Epithelial cell of proximal tubule (primary cell): Measurements from ENCODE around the gene IL3RA. TPM values are rescaled to one million over a fixed set of nuclear protein-coding genes. Genes with fewer than 3 reads are reported as not detected.

Experiments used
- DNase-seq: peaks from one replicate; pipeline ENCODE4 v3.0.0-alpha.2; 2011; ENCODE audit warnings: low read depth
- H3K4me3 ChIP-seq: 2 replicates; pipeline ENCODE4 v1.5.1; 2011; ENCODE audit warnings: low read depth, mild to moderate bottlenecking, low read length
- total RNA-seq: library from RNA; depleted of rRNA; stranded (reverse); fragments of >200 nt; gene quantifications from 2 replicates; pipeline ENCODE4 v1.2.3, GENCODE V29; 2015
- TF ChIP-seq, protein P1 (sequence below): conservative IDR thresholded peaks from 2 replicates; pipeline ENCODE4 v1.5.1; 2012; ENCODE audit warnings: low read depth, mild to moderate bottlenecking, low read length

The IL3RA gene
- total RNA-seq, 1 donor from 2014 or later: not detected

- TF ChIP-seq, protein P1, sequence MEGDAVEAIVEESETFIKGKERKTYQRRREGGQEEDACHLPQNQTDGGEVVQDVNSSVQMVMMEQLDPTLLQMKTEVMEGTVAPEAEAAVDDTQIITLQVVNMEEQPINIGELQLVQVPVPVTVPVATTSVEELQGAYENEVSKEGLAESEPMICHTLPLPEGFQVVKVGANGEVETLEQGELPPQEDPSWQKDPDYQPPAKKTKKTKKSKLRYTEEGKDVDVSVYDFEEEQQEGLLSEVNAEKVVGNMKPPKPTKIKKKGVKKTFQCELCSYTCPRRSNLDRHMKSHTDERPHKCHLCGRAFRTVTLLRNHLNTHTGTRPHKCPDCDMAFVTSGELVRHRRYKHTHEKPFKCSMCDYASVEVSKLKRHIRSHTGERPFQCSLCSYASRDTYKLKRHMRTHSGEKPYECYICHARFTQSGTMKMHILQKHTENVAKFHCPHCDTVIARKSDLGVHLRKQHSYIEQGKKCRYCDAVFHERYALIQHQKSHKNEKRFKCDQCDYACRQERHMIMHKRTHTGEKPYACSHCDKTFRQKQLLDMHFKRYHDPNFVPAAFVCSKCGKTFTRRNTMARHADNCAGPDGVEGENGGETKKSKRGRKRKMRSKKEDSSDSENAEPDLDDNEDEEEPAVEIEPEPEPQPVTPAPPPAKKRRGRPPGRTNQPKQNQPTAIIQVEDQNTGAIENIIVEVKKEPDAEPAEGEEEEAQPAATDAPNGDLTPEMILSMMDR: no peak
- H3K4me3 ChIP-seq: no peak overlapping the region
- no peak for DNase-seq
Measured at GRCh38 chrX:1387141-1387776, 50.7 kb downstream of the IL3RA start.

DNA sequence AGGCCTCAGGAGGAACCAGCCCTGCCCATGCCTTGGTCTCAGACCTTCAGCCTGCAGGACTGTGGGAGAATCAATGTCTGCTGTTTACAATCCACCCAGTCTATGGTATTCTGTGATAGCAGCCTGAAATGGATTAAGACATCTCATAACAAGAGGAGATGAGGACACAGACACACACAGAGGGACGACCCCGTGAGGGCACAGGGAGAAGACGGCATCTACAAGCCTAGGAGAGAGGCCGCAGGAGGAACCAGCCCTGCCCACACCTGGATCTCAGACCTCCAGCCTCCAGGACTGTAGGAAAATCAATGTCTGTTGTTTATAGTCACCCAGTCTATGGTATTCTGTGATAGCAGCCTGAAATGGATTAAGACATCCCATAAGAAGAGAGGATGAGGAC lies 52.1 kb downstream of the IL3RA start:
- TF ChIP-seq, protein P1: no peak
- H3K4me3 ChIP-seq: no peak overlapping the region
- no peak for DNase-seq

DNA sequence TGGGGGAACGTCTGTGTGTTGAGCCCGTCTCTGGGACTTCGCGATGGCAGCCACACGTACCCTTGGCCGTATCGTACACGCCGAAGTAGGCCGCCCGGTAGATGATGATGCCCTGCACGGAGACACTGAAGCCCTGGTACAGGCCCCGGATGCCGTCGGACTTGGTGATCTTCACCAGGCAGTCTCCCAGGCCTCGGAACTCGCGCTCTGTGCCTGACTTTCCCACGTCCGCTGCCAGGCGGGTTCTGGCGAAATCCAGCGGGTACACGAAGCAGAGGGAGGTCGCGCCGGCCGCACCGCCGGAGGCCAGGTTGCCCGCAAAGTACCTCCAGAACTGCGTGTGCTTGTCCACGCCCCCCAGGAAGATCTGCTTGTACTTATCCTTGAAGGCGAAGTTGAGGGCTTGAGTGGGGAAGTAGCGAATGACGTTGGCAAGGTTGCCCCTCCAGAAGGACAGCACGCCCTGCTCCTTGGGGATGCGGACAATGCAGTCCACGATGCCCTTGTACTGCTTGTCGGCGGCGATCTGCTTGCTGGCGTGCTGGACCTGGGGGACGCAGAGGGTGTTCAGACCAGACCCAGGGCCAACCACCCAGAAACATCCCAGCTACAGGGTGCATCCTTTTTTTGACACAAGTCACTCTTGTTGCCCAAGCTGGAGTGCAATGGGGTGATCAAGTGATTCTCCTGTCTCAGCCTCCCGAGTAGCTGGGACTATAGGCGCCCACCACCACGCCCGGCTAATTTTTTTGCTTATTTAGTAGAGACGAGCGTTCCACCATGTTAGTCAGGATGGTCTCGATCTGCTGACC lies 52.8 kb downstream of the IL3RA start:
- no peak overlapping the region for H3K4me3 ChIP-seq
- no peak for DNase-seq
- TF ChIP-seq, protein P1: no peak

GRCh38 chrX:1389993-1390285 lies 53.4 kb downstream of the IL3RA start:
- TF ChIP-seq, protein P1: no peak
- H3K4me3 ChIP-seq: no peak overlapping the region
- DNase-seq: no peak

- TF ChIP-seq, protein P1: no peak
- H3K4me3 ChIP-seq: peak overlapping the region; percentile 81
- DNase-seq: no peak
Measured at GRCh38 chrX:1390621-1391369, 54.2 kb downstream of the IL3RA start.

- DNase-seq: no peak
- TF ChIP-seq, protein P1: no peak
- H3K4me3 ChIP-seq: peak overlapping the region; percentile 81
Measured at GRCh38 chrX:1391370-1391706, 54.8 kb downstream of the IL3RA start.
